ENCODE measurements around the gene TRMU.

TRMU gene

DNA sequence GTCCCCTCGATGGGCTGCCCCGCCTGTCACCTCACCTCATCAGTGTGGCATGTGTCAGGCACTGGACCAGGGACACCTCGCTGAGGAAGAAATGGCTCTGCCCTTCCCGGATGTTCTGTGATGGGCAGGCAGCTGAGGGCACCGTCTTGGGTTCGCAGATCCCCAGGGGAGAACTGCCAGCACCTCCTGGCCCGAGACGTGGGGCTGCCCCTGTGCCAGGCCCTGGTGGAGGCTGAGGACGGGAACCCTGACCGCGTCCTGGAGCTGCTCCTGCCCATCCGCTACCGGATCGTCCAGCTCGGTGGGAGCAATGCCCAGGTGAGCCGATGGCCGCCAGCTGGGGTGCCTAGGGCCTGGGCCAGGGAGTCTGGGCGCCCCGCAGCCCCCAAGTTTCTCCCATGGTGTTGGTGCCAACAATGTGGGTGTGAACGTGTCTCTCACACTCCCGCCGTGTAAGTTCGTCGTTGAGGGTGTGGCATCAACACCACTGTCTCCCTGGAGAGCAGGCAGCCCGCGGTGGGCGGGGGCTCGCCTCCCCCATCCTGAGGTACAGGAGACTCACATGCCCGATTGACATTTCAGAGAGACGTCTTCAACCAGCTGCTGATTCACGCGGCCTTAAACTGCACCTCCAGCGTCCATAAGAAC lies 46.1 kb upstream of the TRMU start:
- ChIA-PET POLR2A (ENCODE audit: low non-redundant PET) (no interaction called here), CTCF (no interaction called here)
- TF ChIP-seq, protein P1, sequence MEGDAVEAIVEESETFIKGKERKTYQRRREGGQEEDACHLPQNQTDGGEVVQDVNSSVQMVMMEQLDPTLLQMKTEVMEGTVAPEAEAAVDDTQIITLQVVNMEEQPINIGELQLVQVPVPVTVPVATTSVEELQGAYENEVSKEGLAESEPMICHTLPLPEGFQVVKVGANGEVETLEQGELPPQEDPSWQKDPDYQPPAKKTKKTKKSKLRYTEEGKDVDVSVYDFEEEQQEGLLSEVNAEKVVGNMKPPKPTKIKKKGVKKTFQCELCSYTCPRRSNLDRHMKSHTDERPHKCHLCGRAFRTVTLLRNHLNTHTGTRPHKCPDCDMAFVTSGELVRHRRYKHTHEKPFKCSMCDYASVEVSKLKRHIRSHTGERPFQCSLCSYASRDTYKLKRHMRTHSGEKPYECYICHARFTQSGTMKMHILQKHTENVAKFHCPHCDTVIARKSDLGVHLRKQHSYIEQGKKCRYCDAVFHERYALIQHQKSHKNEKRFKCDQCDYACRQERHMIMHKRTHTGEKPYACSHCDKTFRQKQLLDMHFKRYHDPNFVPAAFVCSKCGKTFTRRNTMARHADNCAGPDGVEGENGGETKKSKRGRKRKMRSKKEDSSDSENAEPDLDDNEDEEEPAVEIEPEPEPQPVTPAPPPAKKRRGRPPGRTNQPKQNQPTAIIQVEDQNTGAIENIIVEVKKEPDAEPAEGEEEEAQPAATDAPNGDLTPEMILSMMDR (conservative IDR thresholded peaks at IDR 0.05; ENCODE audit: low read depth): no peak

DNA sequence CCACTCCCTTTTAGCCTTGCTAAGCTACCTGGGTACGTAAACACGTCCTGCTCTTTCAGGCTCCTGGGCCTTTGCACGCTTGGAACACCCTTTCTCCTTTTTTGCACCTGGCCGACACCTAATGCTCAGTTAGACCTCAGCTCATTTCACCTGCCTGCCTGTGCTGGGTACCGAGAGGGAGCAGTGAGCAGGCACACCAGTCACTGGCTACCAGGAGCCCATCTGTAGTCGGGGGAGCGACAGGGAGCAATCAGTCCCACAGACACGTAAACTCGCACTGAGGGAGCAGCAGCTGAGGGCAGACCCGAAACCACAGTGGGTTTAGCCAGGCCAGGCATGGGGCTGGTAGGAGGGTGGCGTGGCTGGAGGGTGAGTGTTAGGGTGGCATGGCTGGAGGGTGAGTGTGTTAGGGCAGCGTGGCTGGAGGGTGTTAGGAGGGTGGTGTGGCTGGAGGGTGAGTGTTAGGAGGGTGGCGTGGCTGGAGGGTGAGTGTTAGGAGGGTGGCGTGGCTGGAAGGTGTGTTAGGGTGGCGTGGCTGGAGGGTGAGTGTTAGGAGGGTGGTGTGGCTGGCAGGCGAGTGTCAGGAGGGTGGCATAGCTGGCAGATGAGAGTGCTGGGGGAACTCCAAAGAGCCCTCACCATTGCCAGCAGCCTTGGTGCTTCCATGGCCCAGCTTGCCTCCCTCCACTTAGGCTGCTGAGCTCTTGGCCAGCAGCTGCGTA lies 45.2 kb upstream of the TRMU start:
- ChIA-PET CTCF (no interaction called here), POLR2A (ENCODE audit: low non-redundant PET) (no interaction called here)
- no peak for DNase-seq (ENCODE audit: low spot score)
- no peak overlapping the region for H3K27ac ChIP-seq
- TF ChIP-seq, protein P1 (conservative IDR thresholded peaks at IDR 0.05; ENCODE audit: low read depth): no peak

More for the DNA sequence above, 46.1 kb upstream of the TRMU start:
- no peak overlapping the region for H3K27ac ChIP-seq
- no peak for DNase-seq (ENCODE audit: low spot score)

DNA sequence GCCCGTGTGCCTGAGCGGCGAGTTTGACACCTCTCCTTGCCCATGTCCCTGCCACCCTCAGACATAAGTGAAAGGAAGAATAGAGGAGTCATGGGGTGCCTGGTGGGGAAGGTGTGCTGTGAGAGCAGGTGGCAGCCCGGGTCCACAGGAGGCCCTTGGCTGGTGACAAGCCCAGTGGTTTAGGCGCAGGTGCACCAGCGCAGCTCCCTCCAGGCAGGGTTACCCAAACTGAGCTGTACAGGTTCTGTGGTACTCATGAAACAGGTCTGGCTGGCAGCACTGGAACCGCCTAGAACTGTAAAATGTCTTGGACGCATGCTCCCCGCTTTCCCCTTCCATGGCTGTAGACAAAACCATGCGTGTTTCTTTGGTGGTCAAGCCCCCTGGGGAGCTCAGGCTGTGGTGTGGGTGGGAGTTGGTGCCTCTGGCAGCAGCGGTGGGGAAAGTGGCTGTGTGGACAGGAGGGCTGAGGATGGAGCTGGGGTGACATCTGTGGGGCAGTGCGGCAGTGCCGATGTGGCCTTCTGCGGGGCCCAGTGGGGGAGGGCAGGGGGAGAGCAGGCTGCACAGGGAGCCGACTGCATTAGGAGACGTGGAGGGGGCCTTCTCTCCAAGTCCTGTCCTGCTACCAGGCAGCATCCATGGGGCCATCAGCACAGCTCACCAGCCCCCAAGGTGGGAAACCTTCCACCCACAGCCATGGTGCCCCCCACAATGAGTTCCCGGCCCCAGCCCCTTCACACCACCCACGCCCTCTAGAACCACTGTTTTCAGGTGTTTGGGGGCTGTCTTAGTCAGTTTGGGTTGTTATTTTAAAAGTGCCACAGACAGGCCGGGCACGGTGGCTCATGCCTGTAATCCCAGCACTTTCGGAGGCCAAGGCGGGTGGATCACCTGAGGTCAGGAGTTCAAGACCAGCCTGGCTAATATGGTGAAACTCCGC lies 44.4 kb upstream of the TRMU start:
- ChIA-PET CTCF (interaction anchor here (0.6 kb wide), 1 partner anchor 265 kb away, joined by 4 read pairs; no protein-coding TSS in a partner anchor), POLR2A (ENCODE audit: low non-redundant PET) (no interaction called here)
- no peak for DNase-seq (ENCODE audit: low spot score)
- TF ChIP-seq, protein P1 (conservative IDR thresholded peaks at IDR 0.05; ENCODE audit: low read depth): no peak
- H3K27ac ChIP-seq: no peak overlapping the region

DNA sequence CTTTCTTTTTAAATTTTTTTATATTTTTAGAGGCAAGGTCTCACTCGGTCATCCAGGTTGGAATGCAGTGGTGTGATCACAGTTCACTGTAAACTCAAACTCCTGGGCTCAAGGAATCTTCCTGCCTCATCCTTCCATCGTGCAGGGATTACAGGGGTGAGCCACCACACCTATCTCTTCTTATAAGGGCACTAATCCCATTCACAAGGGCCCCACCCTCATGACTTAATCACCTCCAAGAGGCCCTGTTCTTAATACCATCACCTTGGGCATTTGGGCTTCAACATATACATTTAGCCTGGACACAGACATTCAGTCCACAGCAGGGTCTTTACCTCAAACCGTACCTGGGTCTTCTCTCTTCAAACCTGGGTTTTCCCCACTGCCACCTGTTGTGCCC lies 43.3 kb upstream of the TRMU start:
- ChIA-PET CTCF (no interaction called here), POLR2A (ENCODE audit: low non-redundant PET) (no interaction called here)
- DNase-seq (ENCODE audit: low spot score): no peak
- TF ChIP-seq, protein P1 (conservative IDR thresholded peaks at IDR 0.05; ENCODE audit: low read depth): no peak
- H3K27ac ChIP-seq: no peak overlapping the region

DNA sequence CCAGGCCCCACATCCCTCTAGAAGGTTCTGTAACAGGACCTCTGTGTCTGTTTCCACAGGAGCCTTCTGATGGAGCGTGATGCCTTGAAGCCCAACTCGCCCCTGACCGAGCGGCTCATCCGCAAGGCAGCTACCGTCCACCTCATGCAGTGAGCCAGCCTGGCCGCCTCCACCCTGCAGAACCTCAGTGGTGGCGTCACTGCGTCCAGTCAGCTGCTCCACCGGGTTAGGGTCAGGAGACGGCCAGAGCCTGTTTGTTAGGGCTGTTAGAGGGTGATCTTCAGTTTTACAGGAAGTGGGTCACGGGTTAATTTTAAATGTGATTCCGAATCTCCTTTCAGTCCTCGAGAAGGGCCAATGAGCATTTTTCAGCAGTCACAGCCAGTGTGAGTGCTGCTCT lies 42.8 kb upstream of the TRMU start:
- DNase-seq (ENCODE audit: low spot score): no peak
- POLR2A ChIA-PET (ENCODE audit: low non-redundant PET): no interaction called here
- TF ChIP-seq, protein P1 (conservative IDR thresholded peaks at IDR 0.05; ENCODE audit: low read depth): no peak
- CTCF ChIA-PET: no interaction called here
- peak overlapping the region; percentile 45 for H3K27ac ChIP-seq

DNA sequence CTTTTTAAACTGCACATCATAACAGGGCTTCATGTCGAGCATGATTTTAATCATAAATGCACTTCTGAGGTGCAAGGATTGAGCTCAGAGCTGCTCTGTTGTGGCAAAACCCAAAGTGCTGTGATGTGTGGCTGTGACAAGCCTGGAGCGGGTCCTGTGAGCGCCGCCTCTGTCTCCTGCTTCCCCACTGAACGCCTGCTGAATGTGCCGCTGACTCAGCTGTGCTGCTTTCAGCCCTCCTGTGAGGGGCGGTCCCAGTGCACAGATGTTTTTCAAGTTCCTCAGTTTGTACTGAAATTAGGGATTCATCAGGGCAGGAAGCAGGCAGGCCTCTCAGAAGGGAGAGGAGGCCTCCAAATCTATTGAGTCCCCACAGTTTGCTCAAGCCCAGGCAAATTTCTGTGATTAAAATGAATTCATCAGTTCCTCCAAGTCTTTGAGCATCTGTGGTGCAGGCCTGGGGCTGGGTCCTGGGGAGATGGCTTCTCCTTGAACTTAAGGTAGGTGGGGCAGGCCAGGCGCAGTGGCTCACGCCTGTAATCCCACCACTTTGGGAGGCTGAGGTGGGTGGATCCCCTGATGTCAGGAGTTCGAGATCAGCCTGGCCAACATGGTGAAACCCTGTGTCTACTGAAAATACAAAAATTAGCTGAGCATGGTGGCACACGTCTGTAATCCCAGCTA lies 41.8 kb upstream of the TRMU start:
- no peak for DNase-seq (ENCODE audit: low spot score)
- ChIA-PET CTCF (no interaction called here), POLR2A (ENCODE audit: low non-redundant PET) (no interaction called here)
- TF ChIP-seq, protein P1 (conservative IDR thresholded peaks at IDR 0.05; ENCODE audit: low read depth): no peak
- peak overlapping the region; percentile 45 for H3K27ac ChIP-seq

Data from RWPE1 (cell line).